ENCODE data around the gene ARSD.
"Not testable (repeated sequence)": the region's sequence is repeated elsewhere in the genome, so short reads cannot be mapped to it uniquely, and the experiment has no call there.

GRCh38 chrX:2926255-2926654 lies 2.9 kb downstream of the ARSD start:
- TF ChIP-seq TAF1 (IDR thresholded peaks at IDR 0.05; ENCODE audit: low read depth, low read length); MAFK (IDR thresholded peaks at IDR 0.05; ENCODE audit: low read depth, low read length); ZNF274 (IDR thresholded peaks at IDR 0.05; ENCODE audit: borderline replicate concordance, extremely low read depth, low read length); POLR2AphosphoS5 (IDR thresholded peaks at IDR 0.05; ENCODE audit: low read depth, low read length); CHD2 (IDR thresholded peaks at IDR 0.05; ENCODE audit: low read length); CTCF (IDR thresholded peaks at IDR 0.05; ENCODE audit: control extremely low read depth in 1 of 3, insufficient read depth in 1 of 3, low read depth in 1 of 3, low read length in 3 of 3); NRF1 (IDR thresholded peaks at IDR 0.05; ENCODE audit: low read depth, low read length); POLR2A (IDR thresholded peaks at IDR 0.05; ENCODE audit: control extremely low read depth in 1 of 2, low read depth in 2 of 2, low read length in 2 of 2); RAD21 (IDR thresholded peaks at IDR 0.05 in 1 of 2, conservative IDR thresholded peaks at IDR 0.05 in 1 of 2; ENCODE audit: low read depth in 2 of 2, low read length in 2 of 2); YY1 (IDR thresholded peaks at IDR 0.05; ENCODE audit: low read depth, low read length); EZH2 (IDR thresholded peaks at IDR 0.05; ENCODE audit: low read depth, low read length, severe bottlenecking); SIX5 (IDR thresholded peaks at IDR 0.05; ENCODE audit: low read depth, low read length): not testable (repeated sequence)
- TF ChIP-seq, protein P1, sequence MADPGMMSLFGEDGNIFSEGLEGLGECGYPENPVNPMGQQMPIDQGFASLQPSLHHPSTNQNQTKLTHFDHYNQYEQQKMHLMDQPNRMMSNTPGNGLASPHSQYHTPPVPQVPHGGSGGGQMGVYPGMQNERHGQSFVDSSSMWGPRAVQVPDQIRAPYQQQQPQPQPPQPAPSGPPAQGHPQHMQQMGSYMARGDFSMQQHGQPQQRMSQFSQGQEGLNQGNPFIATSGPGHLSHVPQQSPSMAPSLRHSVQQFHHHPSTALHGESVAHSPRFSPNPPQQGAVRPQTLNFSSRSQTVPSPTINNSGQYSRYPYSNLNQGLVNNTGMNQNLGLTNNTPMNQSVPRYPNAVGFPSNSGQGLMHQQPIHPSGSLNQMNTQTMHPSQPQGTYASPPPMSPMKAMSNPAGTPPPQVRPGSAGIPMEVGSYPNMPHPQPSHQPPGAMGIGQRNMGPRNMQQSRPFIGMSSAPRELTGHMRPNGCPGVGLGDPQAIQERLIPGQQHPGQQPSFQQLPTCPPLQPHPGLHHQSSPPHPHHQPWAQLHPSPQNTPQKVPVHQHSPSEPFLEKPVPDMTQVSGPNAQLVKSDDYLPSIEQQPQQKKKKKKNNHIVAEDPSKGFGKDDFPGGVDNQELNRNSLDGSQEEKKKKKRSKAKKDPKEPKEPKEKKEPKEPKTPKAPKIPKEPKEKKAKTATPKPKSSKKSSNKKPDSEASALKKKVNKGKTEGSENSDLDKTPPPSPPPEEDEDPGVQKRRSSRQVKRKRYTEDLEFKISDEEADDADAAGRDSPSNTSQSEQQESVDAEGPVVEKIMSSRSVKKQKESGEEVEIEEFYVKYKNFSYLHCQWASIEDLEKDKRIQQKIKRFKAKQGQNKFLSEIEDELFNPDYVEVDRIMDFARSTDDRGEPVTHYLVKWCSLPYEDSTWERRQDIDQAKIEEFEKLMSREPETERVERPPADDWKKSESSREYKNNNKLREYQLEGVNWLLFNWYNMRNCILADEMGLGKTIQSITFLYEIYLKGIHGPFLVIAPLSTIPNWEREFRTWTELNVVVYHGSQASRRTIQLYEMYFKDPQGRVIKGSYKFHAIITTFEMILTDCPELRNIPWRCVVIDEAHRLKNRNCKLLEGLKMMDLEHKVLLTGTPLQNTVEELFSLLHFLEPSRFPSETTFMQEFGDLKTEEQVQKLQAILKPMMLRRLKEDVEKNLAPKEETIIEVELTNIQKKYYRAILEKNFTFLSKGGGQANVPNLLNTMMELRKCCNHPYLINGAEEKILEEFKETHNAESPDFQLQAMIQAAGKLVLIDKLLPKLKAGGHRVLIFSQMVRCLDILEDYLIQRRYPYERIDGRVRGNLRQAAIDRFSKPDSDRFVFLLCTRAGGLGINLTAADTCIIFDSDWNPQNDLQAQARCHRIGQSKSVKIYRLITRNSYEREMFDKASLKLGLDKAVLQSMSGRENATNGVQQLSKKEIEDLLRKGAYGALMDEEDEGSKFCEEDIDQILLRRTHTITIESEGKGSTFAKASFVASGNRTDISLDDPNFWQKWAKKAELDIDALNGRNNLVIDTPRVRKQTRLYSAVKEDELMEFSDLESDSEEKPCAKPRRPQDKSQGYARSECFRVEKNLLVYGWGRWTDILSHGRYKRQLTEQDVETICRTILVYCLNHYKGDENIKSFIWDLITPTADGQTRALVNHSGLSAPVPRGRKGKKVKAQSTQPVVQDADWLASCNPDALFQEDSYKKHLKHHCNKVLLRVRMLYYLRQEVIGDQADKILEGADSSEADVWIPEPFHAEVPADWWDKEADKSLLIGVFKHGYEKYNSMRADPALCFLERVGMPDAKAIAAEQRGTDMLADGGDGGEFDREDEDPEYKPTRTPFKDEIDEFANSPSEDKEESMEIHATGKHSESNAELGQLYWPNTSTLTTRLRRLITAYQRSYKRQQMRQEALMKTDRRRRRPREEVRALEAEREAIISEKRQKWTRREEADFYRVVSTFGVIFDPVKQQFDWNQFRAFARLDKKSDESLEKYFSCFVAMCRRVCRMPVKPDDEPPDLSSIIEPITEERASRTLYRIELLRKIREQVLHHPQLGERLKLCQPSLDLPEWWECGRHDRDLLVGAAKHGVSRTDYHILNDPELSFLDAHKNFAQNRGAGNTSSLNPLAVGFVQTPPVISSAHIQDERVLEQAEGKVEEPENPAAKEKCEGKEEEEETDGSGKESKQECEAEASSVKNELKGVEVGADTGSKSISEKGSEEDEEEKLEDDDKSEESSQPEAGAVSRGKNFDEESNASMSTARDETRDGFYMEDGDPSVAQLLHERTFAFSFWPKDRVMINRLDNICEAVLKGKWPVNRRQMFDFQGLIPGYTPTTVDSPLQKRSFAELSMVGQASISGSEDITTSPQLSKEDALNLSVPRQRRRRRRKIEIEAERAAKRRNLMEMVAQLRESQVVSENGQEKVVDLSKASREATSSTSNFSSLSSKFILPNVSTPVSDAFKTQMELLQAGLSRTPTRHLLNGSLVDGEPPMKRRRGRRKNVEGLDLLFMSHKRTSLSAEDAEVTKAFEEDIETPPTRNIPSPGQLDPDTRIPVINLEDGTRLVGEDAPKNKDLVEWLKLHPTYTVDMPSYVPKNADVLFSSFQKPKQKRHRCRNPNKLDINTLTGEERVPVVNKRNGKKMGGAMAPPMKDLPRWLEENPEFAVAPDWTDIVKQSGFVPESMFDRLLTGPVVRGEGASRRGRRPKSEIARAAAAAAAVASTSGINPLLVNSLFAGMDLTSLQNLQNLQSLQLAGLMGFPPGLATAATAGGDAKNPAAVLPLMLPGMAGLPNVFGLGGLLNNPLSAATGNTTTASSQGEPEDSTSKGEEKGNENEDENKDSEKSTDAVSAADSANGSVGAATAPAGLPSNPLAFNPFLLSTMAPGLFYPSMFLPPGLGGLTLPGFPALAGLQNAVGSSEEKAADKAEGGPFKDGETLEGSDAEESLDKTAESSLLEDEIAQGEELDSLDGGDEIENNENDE (IDR thresholded peaks at IDR 0.05; ENCODE audit: insufficient replicate concordance, low read length) = not testable (repeated sequence)
